OCI-LY3 (cell line): Measurements from ENCODE around the gene MTHFD2L.
A peak's percentile ranks its signal among the peaks of the same experiment; 100 is the strongest.

Experiments used
- H2AFZ ChIP-seq: fragments of 200-600, 300-600 bp; shearing (Covaris generic); 2 replicates; pipeline ENCODE4 v1.6.0; 2014; ENCODE audit warnings: antibody characterized with exemption, low read depth, low read length
- H3K27ac ChIP-seq: fragments of 200-600, 300-600 bp; sonication (generic); 2 replicates; pipeline ENCODE4 v1.5.1; 2014; ENCODE audit warnings: mild to moderate bottlenecking, low read length, moderate library complexity, mixed read lengths
- H3K27me3 ChIP-seq: fragments of 200-600, 300-600 bp; sonication (generic); 2 replicates; pipeline ENCODE4 v1.6.1; 2014; ENCODE audit warnings: low read depth, low read length, mixed read lengths
- H3K36me3 ChIP-seq: fragments of 200-600, 300-600 bp; sonication (generic); replicated peaks from 2 replicates; pipeline ENCODE3; 2014; ENCODE audit warnings: low read depth, low read length, mixed read lengths
- H3K4me1 ChIP-seq: fragments of 300-600, 200-600 bp; sonication (generic); 2 replicates; pipeline ENCODE4 v1.6.1; 2014; ENCODE audit warnings: low read length, mixed read lengths
- H3K4me2 ChIP-seq: fragments of 200-600, 300-600 bp; sonication (generic); 2 replicates; pipeline ENCODE4 v1.6.1; 2014; ENCODE audit warnings: low read length, mixed read lengths
- H3K4me3 ChIP-seq: fragments of 300-600, 200-600 bp; sonication (generic); 2 replicates; pipeline ENCODE4 v1.5.1; 2014; ENCODE audit warnings: antibody characterized with exemption, mild to moderate bottlenecking, low read length, moderate library complexity
- H3K79me2 ChIP-seq: fragments of 300-600, 200-600 bp; shearing (Covaris generic); 2 replicates; pipeline ENCODE4 v1.6.1; 2014; ENCODE audit warnings: mild to moderate bottlenecking, low read length, mixed read lengths
- H3K9ac ChIP-seq: fragments of 300-600, 200-600 bp; shearing (Covaris generic); 2 replicates; pipeline ENCODE4 v1.6.0; 2014; ENCODE audit warnings: mild to moderate bottlenecking, low read length, moderate library complexity
- H3K9me3 ChIP-seq: fragments of 200-600, 300-600 bp; shearing (Covaris generic); 2 replicates; pipeline ENCODE4 v1.6.1; 2014; ENCODE audit warnings: low read length, mixed read lengths; ENCODE audit not compliant: insufficient read depth
- H4K20me1 ChIP-seq: fragments of 200-600, 300-600 bp; sonication (generic); 2 replicates; pipeline ENCODE4 v1.6.1; 2016; ENCODE audit warnings: low read length, mixed read lengths; ENCODE audit not compliant: insufficient read depth
- EZH2phosphoT487 ChIP-seq: fragments of 200-600 bp; shearing (Covaris generic); IDR thresholded peaks from 2 replicates; pipeline ENCODE4 v1.6.1; 2018; ENCODE audit warnings: antibody characterized with exemption, mixed run types, low read depth
- TF ChIP-seq, protein P1 (sequence below): fragments of 200-600, 300-600 bp; sonication (generic); IDR thresholded peaks from 2 replicates; pipeline ENCODE4 v1.5.1; 2014; ENCODE audit warnings: antibody characterized with exemption, low read length, low read depth

The MTHFD2L gene

DNA sequence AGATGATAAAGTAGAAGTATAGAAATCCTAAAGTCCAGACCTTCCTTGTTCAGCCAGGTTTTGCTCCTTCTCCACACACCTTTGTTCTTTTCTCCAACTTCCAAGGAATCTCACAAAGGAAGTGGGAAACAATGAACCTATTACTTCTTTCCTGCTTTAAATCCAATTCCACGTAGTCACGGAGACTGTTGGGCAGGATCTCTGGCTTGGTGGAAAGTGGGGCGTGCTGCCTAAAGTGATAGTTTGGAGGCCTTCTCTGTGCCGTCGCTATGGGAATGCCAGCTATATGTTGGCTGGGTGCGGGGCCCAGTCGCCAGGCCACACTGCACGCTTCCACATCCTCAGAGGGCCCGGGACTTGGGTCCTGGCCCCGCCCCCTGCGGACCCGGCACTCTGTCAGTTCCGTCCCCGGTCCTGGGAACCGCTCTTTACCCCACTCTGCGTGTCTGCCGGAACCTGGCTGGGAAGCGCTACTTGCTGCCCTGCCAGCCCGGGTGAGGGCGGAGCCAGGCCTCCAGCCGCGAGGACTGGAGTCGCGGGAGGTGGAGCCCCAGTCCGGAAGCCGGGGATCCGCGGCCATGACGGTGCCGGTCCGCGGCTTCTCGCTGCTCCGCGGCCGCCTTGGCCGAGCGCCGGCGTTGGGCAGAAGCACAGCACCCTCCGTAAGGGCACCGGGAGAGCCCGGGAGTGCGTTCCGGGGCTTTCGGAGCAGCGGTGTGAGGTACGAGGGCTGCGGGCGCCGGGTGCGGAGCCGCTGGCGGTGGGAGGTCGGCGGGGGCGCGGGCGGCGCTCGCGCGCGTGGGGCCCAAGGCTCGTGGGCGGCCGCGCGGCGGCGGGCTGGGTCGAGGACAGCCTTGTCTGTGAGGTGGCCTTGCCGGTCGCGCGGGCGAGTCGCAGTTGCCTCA lies at the start of gene MTHFD2L:
Gene MTHFD2L (plus strand): TSS at position 558 of the 905 bp plus-strand sequence. CDS start 21 bp downstream, at position 579.
- peaks cover 34% of the 10 kb centered on the region for H3K79me2 ChIP-seq

DNA sequence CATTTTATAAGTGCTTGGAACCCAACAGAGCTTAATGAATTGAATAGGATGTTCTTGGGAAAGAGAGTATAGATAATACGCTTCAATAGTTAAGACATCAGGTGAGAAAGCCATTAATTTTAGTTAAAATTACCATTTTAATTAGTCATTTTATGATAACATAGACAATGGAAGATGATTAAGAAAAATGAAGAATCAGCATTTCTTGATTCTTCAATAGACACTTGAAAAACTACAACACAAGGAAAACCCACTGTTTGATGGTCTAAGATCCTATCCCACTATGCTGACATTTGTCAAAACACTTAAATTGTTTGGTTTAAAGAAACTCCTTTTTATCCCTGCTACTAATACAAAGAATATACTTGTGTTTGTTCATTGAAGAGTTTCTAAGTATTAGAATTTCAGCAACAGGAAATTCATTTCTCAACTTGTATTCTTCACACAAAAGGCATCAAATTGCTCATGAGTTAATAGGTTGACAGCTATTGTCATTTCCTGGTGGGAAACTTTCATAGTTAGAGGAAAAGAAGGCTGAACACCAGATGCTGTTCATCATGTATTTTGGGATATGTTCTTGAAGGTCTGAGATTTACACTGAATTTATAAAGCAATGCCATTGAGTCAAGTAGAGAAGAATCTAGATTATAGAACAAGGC lies 49.3 kb upstream of the MTHFD2L start:
- H2AFZ ChIP-seq: no peak overlapping the region
- no peak overlapping the region for H3K4me3 ChIP-seq
- no peak overlapping the region for H3K9ac ChIP-seq
- H3K9me3 ChIP-seq: no peaks in the 10 kb centered on the region
- H3K27ac ChIP-seq: no peak overlapping the region
- no peaks in the 10 kb centered on the region for H4K20me1 ChIP-seq
- no peaks in the 10 kb centered on the region for H3K4me1 ChIP-seq
- H3K36me3 ChIP-seq: no peaks in the 10 kb centered on the region
- H3K27me3 ChIP-seq: no peaks in the 10 kb centered on the region
- H3K4me2 ChIP-seq: no peak overlapping the region
- TF ChIP-seq, protein P1, sequence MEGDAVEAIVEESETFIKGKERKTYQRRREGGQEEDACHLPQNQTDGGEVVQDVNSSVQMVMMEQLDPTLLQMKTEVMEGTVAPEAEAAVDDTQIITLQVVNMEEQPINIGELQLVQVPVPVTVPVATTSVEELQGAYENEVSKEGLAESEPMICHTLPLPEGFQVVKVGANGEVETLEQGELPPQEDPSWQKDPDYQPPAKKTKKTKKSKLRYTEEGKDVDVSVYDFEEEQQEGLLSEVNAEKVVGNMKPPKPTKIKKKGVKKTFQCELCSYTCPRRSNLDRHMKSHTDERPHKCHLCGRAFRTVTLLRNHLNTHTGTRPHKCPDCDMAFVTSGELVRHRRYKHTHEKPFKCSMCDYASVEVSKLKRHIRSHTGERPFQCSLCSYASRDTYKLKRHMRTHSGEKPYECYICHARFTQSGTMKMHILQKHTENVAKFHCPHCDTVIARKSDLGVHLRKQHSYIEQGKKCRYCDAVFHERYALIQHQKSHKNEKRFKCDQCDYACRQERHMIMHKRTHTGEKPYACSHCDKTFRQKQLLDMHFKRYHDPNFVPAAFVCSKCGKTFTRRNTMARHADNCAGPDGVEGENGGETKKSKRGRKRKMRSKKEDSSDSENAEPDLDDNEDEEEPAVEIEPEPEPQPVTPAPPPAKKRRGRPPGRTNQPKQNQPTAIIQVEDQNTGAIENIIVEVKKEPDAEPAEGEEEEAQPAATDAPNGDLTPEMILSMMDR: no peak
- no peak for TF ChIP-seq EZH2phosphoT487
- H3K79me2 ChIP-seq: no peaks in the 10 kb centered on the region

More for the DNA sequence above, at the start of gene MTHFD2L:
- Histone ChIP-seq H2AFZ (peak within 1 kb of the TSS; percentile 98), H4K20me1 (no peaks in the 10 kb centered on the region), H3K36me3 (peaks cover 20% of the 10 kb centered on the region), H3K9ac (peak within 1 kb of the TSS; percentile 71), H3K4me2 (peak within 1 kb of the TSS; percentile 93), H3K4me1 (peaks cover 12% of the 10 kb centered on the region), H3K4me3 (peak within 1 kb of the TSS; percentile 82), H3K27me3 (peaks cover 6% of the 10 kb centered on the region; the same call in 1 of the 2 replicates), H3K9me3 (no peaks in the 10 kb centered on the region), H3K27ac (peak within 1 kb of the TSS; percentile 29; the same call in 1 of the 2 replicates)
- no peak for TF ChIP-seq EZH2phosphoT487
- TF ChIP-seq, protein P1: no peak

DNA sequence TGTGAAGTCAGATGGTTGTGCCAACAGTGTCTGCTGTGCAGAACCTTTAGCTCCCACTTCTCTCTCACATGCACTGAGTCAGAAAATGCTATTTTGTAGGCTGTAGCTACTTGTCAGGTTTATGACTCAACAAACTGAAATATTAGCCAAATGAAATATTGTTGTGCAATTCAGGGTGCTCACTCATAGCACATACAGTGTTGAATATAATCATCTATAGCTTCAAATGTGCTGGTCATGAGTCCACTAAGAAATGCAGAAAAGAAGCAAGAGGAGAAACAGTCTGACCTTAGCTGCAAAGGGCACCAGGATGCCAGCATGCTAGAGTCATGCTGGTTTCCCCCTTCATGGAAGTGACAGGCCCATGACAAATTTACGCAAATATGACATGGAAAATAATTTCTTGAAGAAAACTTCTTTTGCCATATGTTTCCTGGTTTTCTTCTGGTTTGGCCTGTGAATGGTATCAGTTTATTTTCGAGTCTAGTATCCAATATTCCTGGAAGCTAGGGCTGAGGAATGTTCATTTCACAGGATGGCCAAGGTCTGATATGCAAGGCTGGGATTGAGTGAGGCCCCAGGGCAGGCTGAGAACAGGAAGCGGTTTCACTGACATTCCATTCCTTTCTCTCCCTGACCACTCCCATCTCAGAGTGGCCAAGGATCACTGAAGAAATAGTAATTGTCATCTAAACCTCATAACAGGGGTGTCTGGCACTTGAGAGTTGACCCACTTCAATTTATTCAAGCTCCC lies 48.6 kb upstream of the MTHFD2L start:
- no peak for TF ChIP-seq EZH2phosphoT487
- TF ChIP-seq, protein P1: no peak
- Histone ChIP-seq H3K9ac (no peak overlapping the region), H3K4me2 (no peak overlapping the region), H4K20me1 (no peaks in the 10 kb centered on the region), H3K79me2 (no peaks in the 10 kb centered on the region), H3K36me3 (no peaks in the 10 kb centered on the region), H3K27me3 (no peaks in the 10 kb centered on the region), H3K9me3 (no peaks in the 10 kb centered on the region), H3K4me1 (no peaks in the 10 kb centered on the region), H2AFZ (no peak overlapping the region), H3K4me3 (no peak overlapping the region), H3K27ac (no peak overlapping the region)
